NCI-H524 (cell line): ENCODE results near the gene CD164L2.

Experiments used
- DNase-seq, 2 experiments: peaks; one replicate each; lab custom pipeline; 2025; lab: John Stamatoyannopoulos, UW

Gene CD164L2

DNA sequence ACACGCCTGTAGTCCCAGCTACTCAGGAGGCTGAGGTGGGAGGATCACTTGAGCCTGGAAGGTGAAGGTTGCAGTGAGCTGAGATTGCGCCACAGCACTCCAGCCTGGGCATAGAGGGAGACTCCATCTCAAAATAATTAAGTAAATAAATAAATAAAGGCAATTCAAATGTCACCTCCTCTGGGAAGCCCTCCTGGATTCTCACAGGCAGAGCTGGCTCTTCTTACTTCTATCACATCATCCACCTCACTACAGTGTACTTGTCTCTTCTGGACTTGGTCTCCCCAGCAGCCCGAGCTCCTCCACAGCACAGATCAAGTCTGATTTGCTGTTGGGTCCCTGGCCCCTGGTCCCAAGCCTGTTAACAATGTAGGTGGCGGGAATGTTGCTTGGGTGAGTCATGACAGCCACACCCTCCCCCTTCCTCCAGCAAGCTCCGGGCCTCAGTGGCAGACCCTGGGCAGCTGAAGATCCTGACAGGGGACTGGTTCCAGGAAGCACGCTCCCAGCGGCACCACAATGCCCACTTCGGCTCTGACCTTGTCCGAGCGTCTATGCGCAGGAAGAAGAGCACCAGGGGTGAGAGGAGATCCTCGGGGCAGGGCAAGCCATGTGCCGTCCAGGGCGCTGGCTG is 36.0 kb downstream of the CD164L2 start:
- no peak for DNase-seq

- no peak for DNase-seq
Measured at GRCh38 chr1:27346357-27346756, 36.8 kb downstream of the CD164L2 start.

GRCh38 chr1:27345272-27345671 is 37.9 kb downstream of the CD164L2 start:
- no peak for DNase-seq

DNA sequence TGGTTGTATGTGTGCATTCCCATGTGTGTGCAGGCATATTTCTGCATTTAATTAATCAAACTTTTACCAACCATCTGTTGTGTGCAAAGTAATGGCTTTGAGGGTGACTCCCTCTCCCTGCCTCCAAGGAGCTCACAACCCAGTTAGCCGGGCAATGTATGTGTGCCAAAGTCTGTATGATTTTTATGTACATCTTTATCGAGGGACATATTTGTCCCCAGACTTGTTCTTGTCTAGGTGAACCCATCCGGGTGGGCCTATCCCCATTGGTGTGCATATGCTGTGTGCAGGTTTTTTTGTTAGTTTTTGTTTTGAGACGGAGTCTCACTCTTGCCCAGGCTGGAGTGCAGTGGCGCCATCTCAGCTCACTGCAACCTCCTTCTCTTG is 39.5 kb downstream of the CD164L2 start:
- peak in 1 of 2 experiments; percentile 33 for DNase-seq

DNA sequence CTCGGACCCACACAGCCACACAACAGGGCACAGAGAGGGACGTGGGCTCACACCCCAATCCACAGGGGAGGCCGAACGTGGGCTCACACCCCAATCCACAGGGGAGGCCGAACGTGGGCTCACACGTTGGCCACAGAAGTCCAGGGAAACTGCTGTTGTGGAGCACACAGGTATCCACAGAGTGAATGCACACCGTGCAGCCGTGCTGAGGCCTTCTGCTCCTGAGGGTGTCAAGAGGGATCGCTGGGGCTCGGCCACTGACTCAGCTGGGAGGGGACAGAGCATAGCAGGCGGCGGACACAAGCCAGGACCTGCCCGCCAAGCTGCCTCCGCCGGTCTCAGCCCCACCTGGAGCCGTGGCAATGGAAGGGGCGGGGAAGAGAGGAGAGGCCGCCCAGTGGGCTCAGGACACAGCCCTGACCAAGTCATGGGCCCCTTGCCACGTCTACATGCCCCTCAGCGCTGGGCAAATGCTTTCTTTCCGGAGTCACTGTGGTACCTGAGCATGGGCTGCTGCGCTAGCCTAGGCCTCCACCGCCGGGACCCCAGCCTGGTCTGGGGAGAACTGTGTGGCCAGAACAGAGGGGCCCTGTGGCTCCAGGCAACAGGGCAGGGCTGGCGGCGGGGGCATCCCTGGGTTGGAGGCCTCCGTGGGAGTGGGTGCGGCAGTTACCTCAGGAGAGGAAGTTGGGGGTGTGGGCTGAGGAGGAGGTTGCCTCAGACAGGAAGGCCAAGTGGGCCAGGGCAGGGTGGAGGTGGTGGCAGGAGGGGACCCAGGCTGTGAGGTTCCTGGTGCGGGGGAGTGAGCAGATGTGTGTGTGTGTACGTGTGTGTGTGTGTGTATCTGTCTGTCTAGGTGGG is 40.1 kb downstream of the CD164L2 start:
- DNase-seq: peak in 1 of 2 experiments; percentile 41

- DNase-seq: no peak
Measured at GRCh38 chr1:27342391-27342777, 40.7 kb downstream of the CD164L2 start.

- peak in 1 of 2 experiments; percentile 59 for DNase-seq
Measured at GRCh38 chr1:27341525-27342252, 41.4 kb downstream of the CD164L2 start, which contains the start of gene SYTL1. TSS of gene SYTL1 (plus strand) at chr1:27342022. CDS start at chr1:27345335, 3,313 bp downstream.

GRCh38 chr1:27339213-27339612 is 43.9 kb downstream of the CD164L2 start:
- DNase-seq: peak in 1 of 2 experiments; percentile 45

DNA sequence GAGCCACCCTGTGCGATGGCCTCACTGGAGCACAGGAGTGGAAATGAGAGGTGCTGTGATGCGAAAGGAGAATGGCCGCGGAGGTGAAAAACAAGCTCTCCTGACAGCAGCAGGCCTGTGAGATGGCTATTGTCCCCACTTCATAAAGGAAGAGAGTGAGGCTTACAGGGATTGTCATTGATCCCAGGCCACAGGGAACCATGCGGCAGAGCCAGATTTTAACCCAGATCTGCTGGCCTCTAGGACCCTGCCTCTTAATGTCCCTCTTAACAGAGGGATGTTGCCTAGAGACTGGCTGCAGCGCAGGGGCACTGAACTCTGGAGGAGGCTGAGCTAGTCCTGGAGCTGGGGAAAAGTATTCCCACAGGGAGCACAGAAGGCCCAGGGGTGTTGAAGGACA is 44.4 kb downstream of the CD164L2 start:
- no peak for DNase-seq

DNA sequence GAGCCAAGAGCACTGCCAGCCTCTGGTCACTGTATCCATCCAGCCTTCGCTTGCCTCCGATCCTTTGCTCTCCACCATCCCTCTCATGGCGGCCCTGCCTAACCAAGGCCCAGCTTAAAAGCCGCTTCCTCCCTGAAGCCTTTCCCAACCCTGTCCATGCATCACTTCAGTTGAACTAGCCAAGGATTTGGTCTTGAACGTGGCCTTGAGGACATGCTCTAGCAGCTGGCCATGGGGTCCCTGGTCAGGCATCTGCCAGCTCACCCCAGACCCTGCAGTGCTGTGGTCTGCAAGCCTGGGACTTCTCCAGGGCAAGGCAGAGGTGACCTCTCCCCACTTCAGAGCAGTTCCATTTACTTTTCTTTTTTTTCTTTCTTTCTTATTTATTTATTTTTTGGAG is 46.4 kb downstream of the CD164L2 start:
- DNase-seq: no peak

GRCh38 chr1:27335506-27336422 is 47.4 kb downstream of the CD164L2 start:
- no peak for DNase-seq

DNA sequence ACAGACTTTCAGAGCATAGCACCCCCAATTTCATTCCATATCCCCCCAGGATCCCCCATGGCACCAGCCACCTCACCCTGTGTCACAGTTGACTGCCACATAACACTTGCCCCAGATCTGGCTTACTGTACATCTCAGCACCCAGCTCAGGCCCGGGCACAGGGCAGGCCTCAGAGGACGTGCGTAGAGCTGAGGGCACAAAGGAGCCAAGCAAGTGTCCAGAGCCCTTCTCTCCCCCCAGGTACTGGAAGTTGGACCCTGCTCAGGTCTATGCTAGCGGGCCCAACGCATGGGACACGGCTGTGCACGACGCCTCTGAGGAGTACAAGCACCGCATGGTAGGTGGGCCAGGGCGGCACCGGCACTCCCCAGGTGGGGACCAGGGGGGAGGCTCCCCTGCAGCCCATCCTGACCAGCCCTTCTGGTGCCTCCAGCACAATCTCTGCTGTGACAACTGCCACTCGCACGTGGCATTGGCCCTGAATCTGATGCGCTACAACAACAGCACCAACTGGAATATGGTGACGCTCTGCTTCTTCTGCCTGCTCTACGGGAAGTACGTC is 49.3 kb downstream of the CD164L2 start:
- no peak for DNase-seq

DNA sequence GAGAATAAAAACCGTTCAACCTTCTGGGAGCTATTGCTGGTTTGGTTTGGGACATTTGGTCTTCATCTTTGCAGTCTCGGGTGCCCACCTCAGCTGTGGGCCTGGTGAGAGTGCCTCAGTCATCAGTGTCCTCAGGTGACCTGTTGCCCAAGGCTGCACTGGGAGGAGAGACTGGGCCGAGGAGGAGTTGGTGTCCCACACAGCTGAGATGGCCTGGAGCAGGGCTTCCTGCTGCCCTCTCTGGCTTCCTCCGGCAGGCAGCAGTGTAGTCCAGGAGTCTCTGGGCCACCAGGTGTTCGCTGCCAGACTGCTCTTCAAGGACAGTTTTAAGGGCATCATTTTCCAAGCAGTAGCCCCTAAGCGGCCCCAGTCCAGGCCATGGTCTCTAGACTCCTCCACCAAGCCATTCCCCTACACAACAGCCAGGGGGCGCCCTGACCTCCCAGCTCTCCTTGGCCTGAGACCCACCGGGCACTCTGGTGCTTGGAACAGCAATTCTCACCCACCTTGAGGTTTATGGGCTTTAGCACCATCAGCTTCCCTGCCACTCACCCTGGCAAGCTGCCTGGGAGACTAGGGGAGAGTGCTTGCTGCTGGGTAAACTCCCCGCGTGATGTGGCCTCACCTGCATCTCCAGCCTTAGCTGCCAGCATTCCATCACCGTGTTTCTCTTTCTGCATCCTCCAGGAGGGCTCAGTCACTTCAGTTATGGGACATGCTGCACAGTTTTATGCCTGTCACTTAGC is 50.4 kb downstream of the CD164L2 start:
- peak in 1 of 2 experiments; percentile 27 for DNase-seq

GRCh38 chr1:27331922-27332321 is 51.2 kb downstream of the CD164L2 start:
- DNase-seq: no peak

DNA sequence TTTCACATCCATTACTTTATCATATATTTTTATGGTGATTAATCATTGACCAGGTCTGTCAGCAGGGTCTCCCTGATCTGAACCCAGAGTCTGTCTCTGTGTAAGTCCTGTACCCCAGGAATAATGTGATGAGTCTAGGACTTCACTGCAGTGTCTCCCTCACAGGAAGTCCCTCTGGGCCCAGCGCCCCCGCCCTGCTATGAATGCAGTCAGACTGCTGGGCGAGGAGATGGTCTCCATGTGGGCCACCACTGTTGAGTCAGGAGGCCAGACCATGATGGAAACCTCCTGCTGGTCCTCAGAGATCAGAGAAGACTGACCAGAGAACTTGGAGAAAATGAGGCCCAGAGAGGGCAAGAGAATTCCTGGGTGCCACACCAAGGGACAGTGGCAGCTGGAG is 51.7 kb downstream of the CD164L2 start:
- DNase-seq: no peak

DNA sequence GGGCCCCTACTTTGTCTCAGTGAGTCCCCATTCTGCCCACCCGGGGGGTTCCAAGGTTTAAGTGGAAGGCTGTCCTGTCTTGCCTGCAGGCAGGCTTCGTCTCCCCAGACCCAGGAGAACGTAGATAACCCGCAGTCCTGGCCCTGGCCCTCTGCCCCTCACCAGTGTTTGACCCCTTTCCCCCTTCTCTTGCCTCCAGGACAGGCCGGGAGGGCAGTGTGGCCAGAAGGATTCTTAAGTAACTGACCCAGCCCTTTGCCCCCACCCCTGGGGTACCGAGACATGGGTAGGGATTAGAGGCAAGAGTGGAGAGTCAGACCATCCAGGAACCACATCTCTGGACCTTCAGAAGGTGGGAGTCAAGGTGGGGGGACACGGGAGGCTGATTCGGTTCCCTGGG is 52.3 kb downstream of the CD164L2 start:
- no peak for DNase-seq
